Stomach (tissue), 9 donors: ENCODE data around the gene STX2. TPM values are rescaled to one million over a fixed set of nuclear protein-coding genes. Genes with fewer than 3 reads are reported as not detected.
A peak's percentile ranks its signal among the peaks of the same experiment; 100 is the strongest.

ENCODE experiments used
- DNase-seq, 2 donors: peaks; one replicate each; pipeline versions ENCODE4 v3.0.0 to v3.0.0-alpha.2; 2013 to 2019
- H3K27ac ChIP-seq, 5 donors: fragments of 200-600 bp in 4 of 5; sonication (generic) in 4 of 5; one replicate each; pipeline ENCODE4 v1.5.1; 2013 to 2019; ENCODE audit warnings: mild to moderate bottlenecking in 1 of 5, moderate library complexity in 1 of 5
- H3K27me3 ChIP-seq, 3 donors: fragments of 200-600 bp; sonication (generic); one replicate each; pipeline ENCODE4 v1.5.1; 2017 to 2019; ENCODE audit warnings: mixed run types in 1 of 3
- H3K36me3 ChIP-seq, 4 donors: fragments of 200-600 bp; sonication (generic); 1 replicate in 3 of 4; 2 replicates in 1 of 4; pipeline ENCODE4 v1.5.1; 2016 to 2019
- H3K4me1 ChIP-seq, 4 donors: fragments of 200-600 bp; sonication (generic); one replicate each; pipeline ENCODE4 v1.5.1; 2016 to 2019
- H3K4me3 ChIP-seq, 4 donors: fragments of 200-600 bp; sonication (generic) in 3 of 4; one replicate each; pipeline ENCODE4 v1.5.1; 2016 to 2019; ENCODE audit warnings: mild to moderate bottlenecking in 1 of 4
- H3K9me3 ChIP-seq, 4 donors: fragments of 200-600 bp; sonication (generic); one replicate each; pipeline ENCODE4 v1.5.1; 2016 to 2019
- CTCF ChIP-seq, 7 experiments: fragments of 450-650 bp in 4 of 7; fragments of 200-600 bp in 3 of 7; sonication (generic) in 3 of 7; IDR thresholded peaks; one replicate each; pipeline ENCODE4 v1.5.1; 2016 to 2019; ENCODE audit warnings: antibody characterized with exemption in 7 of 7, control low read depth in 2 of 7, mild to moderate bottlenecking in 1 of 7
- EP300 ChIP-seq: sonication (generic); formaldehyde crosslinking; IDR thresholded peaks from one replicate; pipeline ENCODE4 v1.6.1; 2017; ENCODE audit warnings: antibody characterized with exemption
- POLR2A ChIP-seq, 4 donors: fragments of 450-650 bp; IDR thresholded peaks; one replicate each; pipeline ENCODE4 v1.6.1; 2016; ENCODE audit warnings: antibody characterized with exemption in 4 of 4, control low read depth in 2 of 4, mild to moderate bottlenecking in 1 of 4, moderate library complexity in 1 of 4
- POLR2AphosphoS5 ChIP-seq, 3 donors: sonication (generic); formaldehyde crosslinking; IDR thresholded peaks; one replicate each; pipeline ENCODE4 v1.6.1; 2016; ENCODE audit warnings: antibody characterized with exemption in 3 of 3
- WGBS, 5 donors: extraction: QIAGEN DNeasy Blood & Tissue Kit in 3 of 5; methylation state at CpG; one replicate each; pipeline versions ENCODE4 v1.1.5 to v1.1.7; 2013 to 2018; 5-methylcytosine and 5-hydroxymethylcytosine counted together
- intact Hi-C: fragments of 100-400 bp; cut with DNase I; formaldehyde crosslinking; loops from one replicate; pipeline ENCODE4 v1.15.1; 2023; ENCODE audit warnings: low total_unique reads
- polyA plus RNA-seq, 3 donors: library from polyadenylated mRNA; stranded (reverse); fragments of 200-250 nt; gene quantifications; one replicate each; pipeline ENCODE4 v1.2.3, GENCODE V29; 2013
- total RNA-seq, 5 donors: library from RNA; depleted of rRNA; stranded (reverse); fragments of >200 nt; gene quantifications; one replicate each; pipeline versions ENCODE4 v1.1.0 to v1.2.3, GENCODE V29; 2014 to 2016
- donor health status: healthy with polysubstance abuse.
- donor health status: Bipolar disorder and iron deficiency.
- donor health status: healthy.

Gene STX2
- total and polyA plus RNA-seq, 8 donors: 5.3 to 27.2 (median 8.7) TPM

- peaks cover 15 to 45% (median 29%) of the 10 kb centered on the region in 4 donors for H3K4me1 ChIP-seq
- H3K9me3 ChIP-seq: no peaks in the 10 kb centered on the region
- H3K36me3 ChIP-seq: peaks cover 25 to 50% (median 45%) of the 10 kb centered on the region in 4 donors
- no peak for DNase-seq
- intact Hi-C loops: no loop called here
- no peaks in the 10 kb centered on the region for H3K27me3 ChIP-seq
- WGBS, 5 donors: 89 to 96% (median 93%) methylated on average over 10 of the region's 10 CpGs
- H3K27ac ChIP-seq: no peak overlapping the region
- TF ChIP-seq CTCF (IDR thresholded peaks at IDR 0.05): no peak
- TF ChIP-seq EP300: no peak
- TF ChIP-seq POLR2AphosphoS5 (IDR thresholded peaks at IDR 0.05): no peak
- no peak for TF ChIP-seq POLR2A (IDR thresholded peaks at IDR 0.05)
- no peak overlapping the region for H3K4me3 ChIP-seq
These were observed 35.6 kb upstream of the STX2 start for GRCh38 chr12:130874696-130875095.

GRCh38 chr12:130873825-130874224 is 34.8 kb upstream of the STX2 start:
- H3K27me3 ChIP-seq: no peaks in the 10 kb centered on the region
- H3K9me3 ChIP-seq: no peaks in the 10 kb centered on the region
- 84 to 88% (median 85%) methylated on average over 4 of the region's 4 CpGs for WGBS, 5 donors
- intact Hi-C loops: no loop called here
- peaks cover 15 to 45% (median 29%) of the 10 kb centered on the region in 4 donors for H3K4me1 ChIP-seq
- DNase-seq: no peak
- TF ChIP-seq POLR2A (IDR thresholded peaks at IDR 0.05): no peak
- TF ChIP-seq EP300: no peak
- TF ChIP-seq CTCF (IDR thresholded peaks at IDR 0.05): no peak
- no peak overlapping the region for H3K27ac ChIP-seq
- H3K4me3 ChIP-seq: peak overlapping the region in 2 of 4 donors; percentile 87 to 95
- peaks cover 25 to 50% (median 45%) of the 10 kb centered on the region in 4 donors for H3K36me3 ChIP-seq

GRCh38 chr12:130873106-130873795 is 34.2 kb upstream of the STX2 start:
- intact Hi-C loops: no loop called here
- no peaks in the 10 kb centered on the region for H3K9me3 ChIP-seq
- H3K4me1 ChIP-seq: peaks cover 15 to 45% (median 27%) of the 10 kb centered on the region in 4 donors
- peak overlapping the region; percentile 87 to 96 (median 94) for H3K4me3 ChIP-seq
- DNase-seq: no peak
- no peak for TF ChIP-seq CTCF (IDR thresholded peaks at IDR 0.05)
- TF ChIP-seq POLR2A (IDR thresholded peaks at IDR 0.05): no peak
- TF ChIP-seq POLR2AphosphoS5 (IDR thresholded peaks at IDR 0.05): no peak
- no peak for TF ChIP-seq EP300
- peak overlapping the region in 3 of 5 donors; percentile 90 to 98 (median 97) for H3K27ac ChIP-seq
- no peaks in the 10 kb centered on the region for H3K27me3 ChIP-seq
- WGBS, 5 donors: 35 to 42% (median 37%) methylated on average over 4 of the region's 4 CpGs
- peaks cover 25 to 50% (median 45%) of the 10 kb centered on the region in 4 donors for H3K36me3 ChIP-seq

- Histone ChIP-seq H3K36me3 (peaks cover 25 to 46% (median 42%) of the 10 kb centered on the region in 4 donors), H3K27me3 (no peaks in the 10 kb centered on the region), H3K4me1 (peaks cover 15 to 39% (median 27%) of the 10 kb centered on the region in 4 donors), H3K9me3 (no peaks in the 10 kb centered on the region), H3K4me3 (peak overlapping the region; percentile 87 to 96 (median 94)), H3K27ac (peak overlapping the region; percentile 82 to 98 (median 96))
- intact Hi-C loops: no loop called here
- peak; percentile 38 to 78 for DNase-seq
- 1 to 4% (median 2%) methylated on average over 20 to 79 of the region's 79 CpGs for whole genome bisulfite sequencing, 5 donors
- TF ChIP-seq EP300: no peak
- no peak for TF ChIP-seq POLR2AphosphoS5 (IDR thresholded peaks at IDR 0.05)
- no peak for TF ChIP-seq POLR2A (IDR thresholded peaks at IDR 0.05)
- no peak for TF ChIP-seq CTCF (IDR thresholded peaks at IDR 0.05)
These were observed 33.4 kb upstream of the STX2 start for GRCh38 chr12:130872179-130873096.
